OCI-LY1 (cell line): Measurements from ENCODE around the gene OVCH1.

Experiments
- H2AFZ ChIP-seq: fragments of 200-600 bp; sonication (generic), shearing (Covaris generic); 2 replicates; pipeline ENCODE4 v1.6.0; 2014; ENCODE audit warnings: antibody characterized with exemption, mild to moderate bottlenecking, low read length
- H3F3A ChIP-seq: fragments of 200-600 bp; sonication (generic), shearing (Covaris generic); 2 replicates; pipeline ENCODE4 v1.6.0; 2014; ENCODE audit warnings: mild to moderate bottlenecking, antibody characterized with exemption, low read length, moderate library complexity; ENCODE audit not compliant: insufficient read depth
- H3K27ac ChIP-seq: fragments of 200-600 bp; sonication (generic); 2 replicates; pipeline ENCODE4 v1.5.1; 2014; ENCODE audit warnings: low read length, mixed run types, mild to moderate bottlenecking, low read depth; ENCODE audit not compliant: poor library complexity, severe bottlenecking
- H3K27me3 ChIP-seq: fragments of 200-600 bp; sonication (generic); 2 replicates; pipeline ENCODE4 v1.6.0; 2014; ENCODE audit warnings: antibody characterized with exemption, mild to moderate bottlenecking, low read length, moderate library complexity; ENCODE audit not compliant: insufficient read depth
- H3K36me3 ChIP-seq: fragments of 200-600 bp; sonication (generic); 2 replicates; pipeline ENCODE4 v1.6.1; 2014; ENCODE audit warnings: mild to moderate bottlenecking, antibody characterized with exemption, low read length, moderate library complexity, mixed read lengths; ENCODE audit not compliant: insufficient read depth
- H3K4me1 ChIP-seq: fragments of 200-600 bp; sonication (generic); 2 replicates; pipeline ENCODE4 v1.5.1; 2014; ENCODE audit warnings: mild to moderate bottlenecking, low read length, moderate library complexity; ENCODE audit not compliant: insufficient read depth, severe bottlenecking
- H3K4me2 ChIP-seq: fragments of 200-600 bp; sonication (generic), shearing (Covaris generic); 2 replicates; pipeline ENCODE4 v1.6.1; 2014; ENCODE audit warnings: low read length
- H3K4me3 ChIP-seq: fragments of 200-600 bp; sonication (generic); 2 replicates; pipeline ENCODE4 v1.5.1; 2014; ENCODE audit warnings: low read length, low read depth, mild to moderate bottlenecking, mixed read lengths; ENCODE audit not compliant: poor library complexity, severe bottlenecking
- H3K79me2 ChIP-seq: fragments of 200-600 bp; shearing (Covaris generic); 2 replicates; pipeline ENCODE4 v1.6.1; 2016; ENCODE audit warnings: mixed run types, low read length, mixed read lengths; ENCODE audit not compliant: insufficient read depth
- H3K9ac ChIP-seq: fragments of 200-600 bp; sonication (generic), shearing (Covaris generic); 2 replicates; pipeline ENCODE4 v1.6.1; 2014; ENCODE audit warnings: mild to moderate bottlenecking, low read length, mixed read lengths
- H3K9me2 ChIP-seq: fragments of 200-600 bp; sonication (generic), shearing (Covaris generic); 2 replicates; pipeline ENCODE4 v1.6.1; 2014; ENCODE audit warnings: low read depth, mild to moderate bottlenecking, low read length, mixed read lengths
- H3K9me3 ChIP-seq: fragments of 200-600 bp; shearing (Covaris generic); 2 replicates; pipeline ENCODE4 v1.6.1; 2014; ENCODE audit warnings: low read length, mixed read lengths
- H4K20me1 ChIP-seq: fragments of 200-600 bp; sonication (generic), shearing (Covaris generic); 2 replicates; pipeline ENCODE4 v1.6.0; 2016; ENCODE audit warnings: mild to moderate bottlenecking, low read length; ENCODE audit not compliant: insufficient read depth
- CTCF ChIP-seq: fragments of 200-600 bp; sonication (generic), shearing (Covaris generic); IDR thresholded peaks from 2 replicates; pipeline ENCODE4 v1.5.1; 2017; ENCODE audit warnings: mild to moderate bottlenecking, antibody characterized with exemption, low read length, moderate library complexity, mixed read lengths
- EZH2 ChIP-seq: fragments of 200-600 bp; sonication (generic), shearing (Covaris generic); IDR thresholded peaks from 2 replicates; pipeline ENCODE4 v1.8.0; 2017; ENCODE audit warnings: borderline replicate concordance, mixed run types, mild to moderate bottlenecking, antibody characterized with exemption, low read length, moderate library complexity, mixed read lengths

Gene OVCH1

GRCh38 chr12:29517264-29517663 is 19.8 kb upstream of the OVCH1 start:
- no peak overlapping the region for H3K4me2 ChIP-seq
- H3K27me3 ChIP-seq = no peaks in the 10 kb centered on the region; the same call in 1 of the 2 replicates
- H4K20me1 ChIP-seq = no peaks in the 10 kb centered on the region
- no peaks in the 10 kb centered on the region for H3F3A ChIP-seq
- H3K9ac ChIP-seq = no peak overlapping the region
- no peak overlapping the region for H3K4me3 ChIP-seq
- H3K9me2 ChIP-seq = no peaks in the 10 kb centered on the region
- peak; percentile 7; the same call in 1 of the 2 replicates for TF ChIP-seq CTCF
- no peak for TF ChIP-seq EZH2
- no peak overlapping the region for H3K27ac ChIP-seq
- no peaks in the 10 kb centered on the region for H3K36me3 ChIP-seq
- H3K4me1 ChIP-seq = no peaks in the 10 kb centered on the region
- no peaks in the 10 kb centered on the region for H3K79me2 ChIP-seq
- H2AFZ ChIP-seq = no peak overlapping the region
- no peaks in the 10 kb centered on the region for H3K9me3 ChIP-seq

GRCh38 chr12:29516431-29516875 is 19.0 kb upstream of the OVCH1 start:
- Histone ChIP-seq H3K79me2 (no peaks in the 10 kb centered on the region), H3K27ac (no peak overlapping the region), H3K9me3 (no peaks in the 10 kb centered on the region), H3K9me2 (no peaks in the 10 kb centered on the region), H3K4me2 (no peak overlapping the region), H4K20me1 (no peaks in the 10 kb centered on the region), H3K9ac (no peak overlapping the region), H2AFZ (no peak overlapping the region), H3F3A (no peaks in the 10 kb centered on the region), H3K27me3 (no peaks in the 10 kb centered on the region; the same call in 1 of the 2 replicates), H3K4me3 (no peak overlapping the region), H3K36me3 (no peaks in the 10 kb centered on the region), H3K4me1 (no peaks in the 10 kb centered on the region)
- no peak for TF ChIP-seq EZH2
- no peak for TF ChIP-seq CTCF

GRCh38 chr12:29510591-29511185 is 13.2 kb upstream of the OVCH1 start:
- H3K4me2 ChIP-seq = no peak overlapping the region
- no peaks in the 10 kb centered on the region for H3K4me1 ChIP-seq
- H3K79me2 ChIP-seq = no peaks in the 10 kb centered on the region
- H4K20me1 ChIP-seq = no peaks in the 10 kb centered on the region
- H3K9me3 ChIP-seq = no peaks in the 10 kb centered on the region
- H3K27me3 ChIP-seq = no peaks in the 10 kb centered on the region; the same call in 1 of the 2 replicates
- H3F3A ChIP-seq = no peaks in the 10 kb centered on the region
- TF ChIP-seq EZH2 = no peak
- no peak for TF ChIP-seq CTCF
- H3K4me3 ChIP-seq = no peak overlapping the region
- no peak overlapping the region for H3K27ac ChIP-seq
- H3K9ac ChIP-seq = no peak overlapping the region
- no peak overlapping the region for H2AFZ ChIP-seq
- H3K36me3 ChIP-seq = no peaks in the 10 kb centered on the region
- H3K9me2 ChIP-seq = no peaks in the 10 kb centered on the region
